Caco-2 (cell line): ENCODE measurements around the gene XXYLT1. TPM values are rescaled to one million over a fixed set of nuclear protein-coding genes. Genes with fewer than 3 reads are reported as not detected.

Experiments used
- BruUV-seq: library from RNA; stranded (reverse); fragments of 400-500 nt; replicated peaks from 2 replicates; lab custom pipeline; 2021; lab: Mats Ljungman, UMichigan
- CTCF ChIA-PET: fragments of 300-600 bp; sonication (Branson Sonifier 250); formaldehyde crosslinking; loops from one replicate; lab custom pipeline; 2022; ENCODE audit warnings: antibody characterized with exemption; lab: Charles Lee
- POLR2A ChIA-PET: fragments of 300-600 bp; sonication (Branson Sonifier 250); formaldehyde crosslinking; loops from one replicate; lab custom pipeline; 2022; ENCODE audit warnings: antibody characterized with exemption; lab: Charles Lee
- DNase-seq, 2 experiments: peaks; one replicate each; pipeline versions ENCODE4 v3.0.0 to v3.0.0-alpha.2; 2020 to 2022
- H3K27me3 ChIP-seq: replicated peaks from 2 replicates; pipeline ENCODE4 v1.6.0; 2011; ENCODE audit warnings: low read length; ENCODE audit not compliant: control insufficient read depth, insufficient read depth
- H3K36me3 ChIP-seq: 2 replicates; pipeline ENCODE4 v1.5.1; 2011; ENCODE audit warnings: low read length; ENCODE audit not compliant: control insufficient read depth, insufficient read depth
- H3K4me1 ChIP-seq: fragments of 250-450 bp; sonication (Bioruptor Pico); 2 replicates; pipeline ENCODE4 v1.5.1; 2020; ENCODE audit warnings: mild to moderate bottlenecking
- H3K4me3 ChIP-seq: 2 replicates; pipeline ENCODE4 v1.5.1; 2011; ENCODE audit warnings: low read depth, mild to moderate bottlenecking, control low read depth, low read length
- H3K9me3 ChIP-seq: fragments of 250-450 bp; sonication (Bioruptor Pico); 2 replicates; pipeline ENCODE4 v1.5.1; 2020; ENCODE audit warnings: mild to moderate bottlenecking, moderate library complexity
- H3K27ac Mint-ChIP-seq: one replicate; pipeline ENCODE4 v1.8.0; 2022; ENCODE audit warnings: mixed read lengths; ENCODE audit not compliant: unreplicated experiment
- H3K27me3 Mint-ChIP-seq: one replicate; pipeline ENCODE4 v1.8.0; 2022; ENCODE audit warnings: mixed read lengths; ENCODE audit not compliant: insufficient read depth, unreplicated experiment
- H3K36me3 Mint-ChIP-seq: one replicate; pipeline ENCODE4 v1.8.0; 2022; ENCODE audit warnings: mild to moderate bottlenecking, mixed read lengths; ENCODE audit not compliant: insufficient read depth, unreplicated experiment
- H3K4me1 Mint-ChIP-seq: one replicate; pipeline ENCODE4 v1.8.0; 2022; ENCODE audit warnings: low read depth, mixed read lengths; ENCODE audit not compliant: unreplicated experiment
- H3K4me3 Mint-ChIP-seq: one replicate; pipeline ENCODE4 v1.8.0; 2022; ENCODE audit warnings: mild to moderate bottlenecking, moderate library complexity, mixed read lengths; ENCODE audit not compliant: unreplicated experiment
- H3K9me3 Mint-ChIP-seq: one replicate; pipeline ENCODE4 v1.8.0; 2022; ENCODE audit warnings: mixed read lengths; ENCODE audit not compliant: unreplicated experiment
- intact Hi-C: fragments of 100-400 bp; cut with micrococcal nuclease; formaldehyde crosslinking; loops from one replicate; pipeline ENCODE4 v1.10.0; 2022; ENCODE audit not compliant: unreplicated experiment
- total RNA-seq: library from RNA; stranded (reverse); gene quantifications from 2 replicates; pipeline ENCODE4 v1.2.3, GENCODE V29; 2022
- TF ChIP-seq, protein P1 (sequence below), 2 experiments: fragments of 200-600 bp in 1 of 2; IDR thresholded peaks; 1 replicate in 1 of 2; 2 replicates in 1 of 2; pipeline versions ENCODE4 v1.5.1 to v1.8.0; 2011 to 2022; ENCODE audit warnings: antibody characterized with exemption in 1 of 2, control low read depth in 1 of 2, inconsistent platforms in 1 of 2, low read depth in 1 of 2, low read length in 1 of 2, mild to moderate bottlenecking in 1 of 2, moderate library complexity in 1 of 2; ENCODE audit not compliant: insufficient read depth in 1 of 2, severe bottlenecking in 1 of 2, unreplicated experiment in 1 of 2

XXYLT1 gene
- total RNA-seq, 1 experiment from 2014 or later, result 14.2 TPM

DNA sequence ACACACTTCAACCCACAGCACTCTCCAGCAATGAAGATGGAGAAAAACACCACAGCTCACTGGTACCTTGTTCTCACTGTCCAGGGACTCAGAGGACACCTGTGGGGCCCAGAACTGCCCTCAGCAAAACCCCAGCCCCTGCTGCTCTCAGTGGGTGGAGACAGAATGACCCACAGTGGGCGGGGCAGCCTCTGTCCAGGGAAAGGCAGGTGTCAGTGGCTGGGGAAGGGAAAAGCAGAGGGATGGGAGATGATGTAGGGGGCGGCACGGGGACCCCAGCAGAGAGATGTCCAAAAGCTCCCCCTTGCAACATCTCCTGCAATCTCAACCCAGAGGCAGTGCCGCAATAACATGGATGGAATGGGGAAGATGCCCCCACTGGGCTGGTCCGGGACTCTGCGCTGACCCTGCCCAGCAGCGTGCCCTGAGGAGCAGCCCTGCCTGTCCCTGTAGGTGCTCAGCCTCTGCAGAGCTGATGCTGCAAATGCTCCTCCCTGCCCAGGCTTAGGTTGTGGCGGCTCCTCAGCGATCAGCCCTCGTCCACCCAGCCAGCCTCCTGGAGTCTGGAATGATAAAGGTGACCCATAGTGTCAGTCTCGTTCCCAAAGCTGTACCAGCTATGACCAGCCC, 193.9 kb downstream of the XXYLT1 start:
- no peaks in the 10 kb centered on the region for H3K27me3 Mint-ChIP-seq
- Histone ChIP-seq H3K27me3 (no peaks in the 10 kb centered on the region), H3K9me3 (no peaks in the 10 kb centered on the region), H3K36me3 (no peaks in the 10 kb centered on the region), H3K4me1 (peaks cover 27% of the 10 kb centered on the region), H3K4me3 (no peak overlapping the region)
- no peak overlapping the region for H3K4me3 Mint-ChIP-seq
- ChIA-PET CTCF (interaction anchor here (1.0 kb wide), 1 partner anchor 394 kb away, joined by 3 read pairs; no protein-coding TSS in a partner anchor), POLR2A (no interaction called here)
- peaks cover 20% of the 10 kb centered on the region for H3K4me1 Mint-ChIP-seq
- H3K9me3 Mint-ChIP-seq, result no peaks in the 10 kb centered on the region
- no TSS peak for BruUV-seq
- intact Hi-C loops, result no loop called here
- DNase-seq, result no peak
- H3K36me3 Mint-ChIP-seq, result no peaks in the 10 kb centered on the region
- TF ChIP-seq, protein P1, sequence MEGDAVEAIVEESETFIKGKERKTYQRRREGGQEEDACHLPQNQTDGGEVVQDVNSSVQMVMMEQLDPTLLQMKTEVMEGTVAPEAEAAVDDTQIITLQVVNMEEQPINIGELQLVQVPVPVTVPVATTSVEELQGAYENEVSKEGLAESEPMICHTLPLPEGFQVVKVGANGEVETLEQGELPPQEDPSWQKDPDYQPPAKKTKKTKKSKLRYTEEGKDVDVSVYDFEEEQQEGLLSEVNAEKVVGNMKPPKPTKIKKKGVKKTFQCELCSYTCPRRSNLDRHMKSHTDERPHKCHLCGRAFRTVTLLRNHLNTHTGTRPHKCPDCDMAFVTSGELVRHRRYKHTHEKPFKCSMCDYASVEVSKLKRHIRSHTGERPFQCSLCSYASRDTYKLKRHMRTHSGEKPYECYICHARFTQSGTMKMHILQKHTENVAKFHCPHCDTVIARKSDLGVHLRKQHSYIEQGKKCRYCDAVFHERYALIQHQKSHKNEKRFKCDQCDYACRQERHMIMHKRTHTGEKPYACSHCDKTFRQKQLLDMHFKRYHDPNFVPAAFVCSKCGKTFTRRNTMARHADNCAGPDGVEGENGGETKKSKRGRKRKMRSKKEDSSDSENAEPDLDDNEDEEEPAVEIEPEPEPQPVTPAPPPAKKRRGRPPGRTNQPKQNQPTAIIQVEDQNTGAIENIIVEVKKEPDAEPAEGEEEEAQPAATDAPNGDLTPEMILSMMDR (IDR thresholded peaks at IDR 0.05; ENCODE audit: insufficient read depth in 1 of 2, low read depth in 1 of 2, low read length in 1 of 2, severe bottlenecking in 1 of 2, unreplicated experiment in 1 of 2), result no peak
- H3K27ac Mint-ChIP-seq, result no peak overlapping the region

DNA sequence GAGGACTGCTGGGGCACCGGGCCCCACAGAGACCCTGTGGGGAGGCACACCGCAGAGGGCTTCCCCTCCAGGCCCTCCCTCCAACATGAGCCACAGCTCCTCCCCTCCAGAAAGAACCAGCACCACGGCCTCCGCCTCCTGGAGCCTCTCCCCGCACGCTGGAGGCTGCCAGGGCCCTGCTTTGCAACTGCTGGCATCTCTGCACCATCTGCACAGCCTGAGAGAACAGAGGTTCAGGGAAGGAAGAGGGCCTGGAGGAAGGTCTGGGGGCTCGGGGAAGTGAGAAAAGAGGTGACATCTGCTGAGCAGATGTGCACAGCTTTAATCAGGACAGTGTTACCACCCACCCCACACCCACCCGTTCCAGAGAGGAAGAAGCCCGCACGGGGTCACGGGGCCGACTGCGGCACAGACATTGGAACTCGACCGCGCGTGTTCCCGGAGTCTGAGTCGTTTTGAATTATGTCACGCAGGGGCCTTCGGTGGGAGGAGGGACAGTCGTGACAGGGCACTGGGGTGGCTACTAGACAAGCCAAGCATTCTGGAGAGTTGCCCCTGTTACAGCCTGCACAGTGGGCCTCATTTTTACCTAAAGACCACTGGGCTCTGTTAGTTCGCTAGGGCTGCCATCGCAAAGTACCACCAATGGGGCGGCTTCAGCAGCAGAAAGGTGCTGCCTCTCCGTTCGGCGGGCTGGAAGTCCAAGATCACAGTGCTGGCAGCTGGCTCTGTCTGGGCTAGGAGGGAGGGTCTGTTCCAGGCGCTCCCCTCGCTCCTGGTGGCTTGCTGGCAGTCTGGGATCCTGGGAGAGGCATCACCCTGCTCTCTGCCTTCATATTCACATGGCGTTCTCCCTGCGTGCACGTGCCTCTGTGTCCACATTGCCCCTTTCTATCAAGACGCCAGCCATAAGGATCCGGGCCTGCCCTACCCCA, 194.8 kb downstream of the XXYLT1 start:
- peaks cover 27% of the 10 kb centered on the region for H3K4me1 Mint-ChIP-seq
- TF ChIP-seq, protein P1 (IDR thresholded peaks at IDR 0.05; ENCODE audit: insufficient read depth in 1 of 2, low read depth in 1 of 2, low read length in 1 of 2, severe bottlenecking in 1 of 2, unreplicated experiment in 1 of 2), result no peak
- BruUV-seq, result no TSS peak
- Histone ChIP-seq H3K27me3 (no peaks in the 10 kb centered on the region), H3K36me3 (no peaks in the 10 kb centered on the region), H3K4me1 (peaks cover 36% of the 10 kb centered on the region), H3K9me3 (no peaks in the 10 kb centered on the region), H3K4me3 (no peak overlapping the region)
- intact Hi-C loops, result no loop called here
- no peak for DNase-seq
- ChIA-PET POLR2A (no interaction called here), CTCF (no interaction called here)
- H3K4me3 Mint-ChIP-seq, result no peak overlapping the region
- H3K27me3 Mint-ChIP-seq, result no peaks in the 10 kb centered on the region
- no peaks in the 10 kb centered on the region for H3K9me3 Mint-ChIP-seq
- no peaks in the 10 kb centered on the region for H3K36me3 Mint-ChIP-seq
- no peak overlapping the region for H3K27ac Mint-ChIP-seq

DNA sequence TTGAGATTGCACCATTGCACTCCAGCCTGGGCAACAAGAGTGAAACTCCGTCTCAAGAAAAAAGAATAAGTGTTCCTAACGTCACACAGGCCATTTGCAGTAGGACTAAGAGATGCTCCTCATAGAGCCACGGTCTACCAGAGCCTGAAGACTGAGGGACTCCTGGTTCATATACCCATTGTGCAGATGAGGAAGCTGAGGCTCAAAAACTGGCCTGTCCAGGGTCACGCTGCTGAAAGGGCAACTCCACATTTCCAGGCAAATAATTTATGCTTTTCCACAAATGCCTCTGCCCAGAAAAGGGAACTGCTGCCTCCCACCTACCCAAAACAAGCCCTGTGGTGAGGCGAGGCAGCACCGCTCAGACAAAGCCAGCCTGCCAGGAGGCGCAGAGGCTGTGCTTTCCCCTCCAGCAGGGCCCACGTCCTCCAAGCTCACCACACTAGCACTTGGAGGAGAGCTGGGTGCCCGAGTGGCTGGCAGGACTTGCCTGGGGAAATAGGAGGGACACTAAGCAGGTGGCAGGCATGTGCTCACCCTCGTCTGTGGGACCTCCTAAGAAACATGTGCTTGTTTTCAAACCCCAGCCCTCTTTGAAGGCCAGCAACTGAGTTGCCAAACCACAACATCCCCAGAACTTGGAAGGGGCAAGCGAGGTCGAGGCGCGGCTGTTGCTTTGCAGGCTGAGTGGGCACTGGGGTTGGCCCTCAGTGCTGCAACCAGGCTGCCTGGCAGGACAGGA, 195.6 kb downstream of the XXYLT1 start:
- H3K4me3 ChIP-seq, result no peak overlapping the region
- H3K27me3 ChIP-seq, result no peaks in the 10 kb centered on the region
- intact Hi-C loops, result no loop called here
- Mint-ChIP-seq H3K4me1 (peaks cover 34% of the 10 kb centered on the region), H3K4me3 (no peak overlapping the region), H3K9me3 (no peaks in the 10 kb centered on the region), H3K36me3 (no peaks in the 10 kb centered on the region), H3K27me3 (no peaks in the 10 kb centered on the region), H3K27ac (no peak overlapping the region)
- H3K36me3 ChIP-seq, result no peaks in the 10 kb centered on the region
- no TSS peak for BruUV-seq
- ChIA-PET CTCF (no interaction called here), POLR2A (no interaction called here)
- peaks cover 40% of the 10 kb centered on the region for H3K4me1 ChIP-seq
- TF ChIP-seq, protein P1 (IDR thresholded peaks at IDR 0.05; ENCODE audit: insufficient read depth in 1 of 2, low read depth in 1 of 2, low read length in 1 of 2, severe bottlenecking in 1 of 2, unreplicated experiment in 1 of 2), result no peak
- no peaks in the 10 kb centered on the region for H3K9me3 ChIP-seq
- DNase-seq, result no peak
